GM21367 (cell line): Measurements from ENCODE around the gene BCOR.

Source experiments
- ATAC-seq: cut with Tn5 transposase; IDR thresholded peaks from one replicate; pipeline ENCODE4 v1.9.1; 2021; ENCODE audit not compliant: unreplicated experiment

Gene BCOR

GRCh38 chrX:40097504-40098263, at the start of gene BCOR:
TSS of gene BCOR (minus strand) at chrX:40097958. CDS start at chrX:40077929, 20,029 bp downstream.
- ATAC-seq, result no peak

GRCh38 chrX:40147126-40147952, 49.6 kb upstream of the BCOR start:
- no peak for ATAC-seq

GRCh38 chrX:40146262-40147125, 48.7 kb upstream of the BCOR start:
- no peak for ATAC-seq

GRCh38 chrX:40145923-40146261, 48.1 kb upstream of the BCOR start:
- no peak for ATAC-seq

- ATAC-seq, result no peak
Observed at GRCh38 chrX:40145001-40145922, 47.5 kb upstream of the BCOR start.

- ATAC-seq, result no peak
Observed at GRCh38 chrX:40144576-40144975, 46.8 kb upstream of the BCOR start.

GRCh38 chrX:40143987-40144386, 46.2 kb upstream of the BCOR start:
- no peak for ATAC-seq

- ATAC-seq, result no peak
Observed at GRCh38 chrX:40143001-40143400, 45.2 kb upstream of the BCOR start.

- no peak for ATAC-seq
Observed at GRCh38 chrX:40142417-40142816, 44.7 kb upstream of the BCOR start.

- no peak for ATAC-seq
Observed at GRCh38 chrX:40140706-40141499, 43.1 kb upstream of the BCOR start.

- ATAC-seq, result no peak
Observed at GRCh38 chrX:40132751-40133150, 35.0 kb upstream of the BCOR start.

GRCh38 chrX:40131654-40132337, 34.0 kb upstream of the BCOR start:
- no peak for ATAC-seq

GRCh38 chrX:40130207-40130606, 32.4 kb upstream of the BCOR start:
- no peak for ATAC-seq

- no peak for ATAC-seq
Observed at GRCh38 chrX:40127052-40127451, 29.3 kb upstream of the BCOR start.

GRCh38 chrX:40122487-40122886, 24.7 kb upstream of the BCOR start:
- no peak for ATAC-seq

GRCh38 chrX:40121618-40122017, 23.9 kb upstream of the BCOR start:
- no peak for ATAC-seq

- ATAC-seq, result no peak
Observed at GRCh38 chrX:40120838-40121580, 23.3 kb upstream of the BCOR start.

GRCh38 chrX:40117715-40118285, 20.0 kb upstream of the BCOR start:
- no peak for ATAC-seq
